ENCODE results near the gene DNAH7. TPM values are rescaled to one million over a fixed set of nuclear protein-coding genes. Genes with fewer than 3 reads are reported as not detected.

Gene DNAH7
- total and polyA plus RNA-seq, 2 donors (not counting 1 experiment from before 2014, with no cell fraction given): 0.37 to 0.99 TPM

GRCh38 chr2:195709901-195710806, 358.5 kb downstream of the DNAH7 start:
- Histone ChIP-seq H4K20me1 (ENCODE audit: control insufficient read depth, extremely low read depth, insufficient read depth, low read length) (no peaks in the 10 kb centered on the region), H3K9ac (ENCODE audit: insufficient read depth, low read length) (no peak overlapping the region), H3K27me3 (ENCODE audit: control insufficient read depth, insufficient read depth, low read length) (no peaks in the 10 kb centered on the region), H2AFZ (ENCODE audit: low read length) (no peak overlapping the region), H3K79me2 (ENCODE audit: control insufficient read depth, insufficient read depth, low read length) (peaks cover 1% of the 10 kb centered on the region), H3K36me3 (ENCODE audit: control insufficient read depth, insufficient read depth, low read length) (peaks cover 1% of the 10 kb centered on the region), H3K27ac (ENCODE audit: insufficient read depth, low read length) (peak overlapping the region; percentile 77), H3K4me1 (ENCODE audit: control insufficient read depth, extremely low read depth, insufficient read depth, low read length) (peaks cover 9% of the 10 kb centered on the region), H3K4me3 (replicated peaks in 1 of 4; ENCODE audit: control extremely low read depth in 1 of 4, insufficient read depth in 1 of 4, low read depth in 3 of 4, low read length in 4 of 4) (no peak overlapping the region), H3K4me2 (ENCODE audit: extremely low read depth, insufficient read depth, low read length) (peak overlapping the region; percentile 35), H3K9me3 (ENCODE audit: control insufficient read depth, insufficient read depth, low read depth, low read length) (no peaks in the 10 kb centered on the region)
- DNase-seq (ENCODE audit: low read depth in 2 of 2): peak; percentile 75 to 95
- TF ChIP-seq EZH2 (IDR thresholded peaks at IDR 0.05; ENCODE audit: low read length, missing control alignments): no peak

GRCh38 chr2:195706161-195706900, 362.3 kb downstream of the DNAH7 start:
- Histone ChIP-seq H3K9me3 (ENCODE audit: control insufficient read depth, insufficient read depth, low read depth, low read length) (no peaks in the 10 kb centered on the region), H3K4me1 (ENCODE audit: control insufficient read depth, extremely low read depth, insufficient read depth, low read length) (peaks cover 9% of the 10 kb centered on the region), H3K27me3 (ENCODE audit: control insufficient read depth, insufficient read depth, low read length) (no peaks in the 10 kb centered on the region), H3K4me2 (ENCODE audit: extremely low read depth, insufficient read depth, low read length) (no peak overlapping the region), H3K27ac (ENCODE audit: insufficient read depth, low read length) (no peak overlapping the region), H4K20me1 (ENCODE audit: control insufficient read depth, extremely low read depth, insufficient read depth, low read length) (no peaks in the 10 kb centered on the region), H3K79me2 (ENCODE audit: control insufficient read depth, insufficient read depth, low read length) (peaks cover 1% of the 10 kb centered on the region), H3K9ac (ENCODE audit: insufficient read depth, low read length) (no peak overlapping the region), H2AFZ (ENCODE audit: low read length) (no peak overlapping the region), H3K4me3 (replicated peaks in 1 of 4; ENCODE audit: control extremely low read depth in 1 of 4, insufficient read depth in 1 of 4, low read depth in 3 of 4, low read length in 4 of 4) (no peak overlapping the region), H3K36me3 (ENCODE audit: control insufficient read depth, insufficient read depth, low read length) (no peaks in the 10 kb centered on the region)
- DNase-seq (ENCODE audit: low read depth in 2 of 2): peak in 1 of 2 donors; percentile 83
- TF ChIP-seq CTCF (conservative IDR thresholded peaks at IDR 0.05 in 1 of 2, IDR thresholded peaks at IDR 0.05 in 1 of 2; ENCODE audit: low read depth in 1 of 2, low read length in 2 of 2) (no peak), EZH2 (IDR thresholded peaks at IDR 0.05; ENCODE audit: low read length, missing control alignments) (no peak)

GRCh38 chr2:195700480-195700879, 368.2 kb downstream of the DNAH7 start:
- H3K4me2 ChIP-seq (ENCODE audit: extremely low read depth, insufficient read depth, low read length): no peak overlapping the region
- H3K79me2 ChIP-seq (ENCODE audit: control insufficient read depth, insufficient read depth, low read length): no peaks in the 10 kb centered on the region
- no peaks in the 10 kb centered on the region for H3K27me3 ChIP-seq (ENCODE audit: control insufficient read depth, insufficient read depth, low read length)
- no peaks in the 10 kb centered on the region for H3K9me3 ChIP-seq (ENCODE audit: control insufficient read depth, insufficient read depth, low read depth, low read length)
- no peak for TF ChIP-seq EZH2 (IDR thresholded peaks at IDR 0.05; ENCODE audit: low read length, missing control alignments)
- TF ChIP-seq CTCF (conservative IDR thresholded peaks at IDR 0.05 in 1 of 2, IDR thresholded peaks at IDR 0.05 in 1 of 2; ENCODE audit: low read depth in 1 of 2, low read length in 2 of 2): no peak
- H3K27ac ChIP-seq (ENCODE audit: insufficient read depth, low read length): no peak overlapping the region
- no peaks in the 10 kb centered on the region for H3K4me1 ChIP-seq (ENCODE audit: control insufficient read depth, extremely low read depth, insufficient read depth, low read length)
- DNase-seq (ENCODE audit: low read depth in 2 of 2): no peak
- H3K9ac ChIP-seq (ENCODE audit: insufficient read depth, low read length): no peak overlapping the region
- H3K4me3 ChIP-seq (replicated peaks in 1 of 4; ENCODE audit: control extremely low read depth in 1 of 4, insufficient read depth in 1 of 4, low read depth in 3 of 4, low read length in 4 of 4): no peak overlapping the region
- no peaks in the 10 kb centered on the region for H4K20me1 ChIP-seq (ENCODE audit: control insufficient read depth, extremely low read depth, insufficient read depth, low read length)
- no peaks in the 10 kb centered on the region for H3K36me3 ChIP-seq (ENCODE audit: control insufficient read depth, insufficient read depth, low read length)
- H2AFZ ChIP-seq (ENCODE audit: low read length): no peak overlapping the region

All from fibroblast of lung (primary cell).